Kidney (tissue), 14 donors: Measurements from ENCODE around the gene MIB1. TPM values are rescaled to one million over a fixed set of nuclear protein-coding genes. Genes with fewer than 3 reads are reported as not detected.

Source experiments
- DNase-seq, 5 donors: peaks; one replicate each; pipeline ENCODE4 v3.0.0-alpha.2; 2013 to 2020
- FAIRE-seq: peaks from 2 replicates; lab custom pipeline; 2012; peaks lifted over from hg19 to GRCh38; lab: Jason Lieb, UNC
- H3K27ac ChIP-seq, 2 donors: one replicate each; pipeline ENCODE4 v1.7.0; 2013; ENCODE audit warnings: low read depth in 2 of 2, low read length in 2 of 2, inconsistent platforms in 1 of 2
- H3K27me3 ChIP-seq: one replicate; pipeline ENCODE4 v1.7.1; 2013; ENCODE audit warnings: low read length, inconsistent platforms; ENCODE audit not compliant: control insufficient read depth, insufficient read depth
- H3K36me3 ChIP-seq, 3 donors: one replicate each; pipeline versions ENCODE4 v1.7.0 to v1.7.1; 2013; ENCODE audit warnings: low read length in 3 of 3, control low read depth in 1 of 3, inconsistent platforms in 1 of 3; ENCODE audit not compliant: insufficient read depth in 3 of 3, control insufficient read depth in 2 of 3
- H3K4me1 ChIP-seq, 3 donors: one replicate each; pipeline versions ENCODE4 v1.7.0 to v1.7.1; 2013; ENCODE audit warnings: low read length in 3 of 3, inconsistent platforms in 1 of 3, low read depth in 1 of 3; ENCODE audit not compliant: control insufficient read depth in 2 of 3, insufficient read depth in 2 of 3
- H3K4me3 ChIP-seq, 3 donors: one replicate each; pipeline versions ENCODE4 v1.7.0 to v1.8.1; 2013; ENCODE audit warnings: low read length in 3 of 3, control low read depth in 1 of 3, inconsistent platforms in 1 of 3
- H3K9ac ChIP-seq, 3 donors: one replicate each; pipeline versions ENCODE4 v1.7.0 to v1.7.1; 2013; ENCODE audit warnings: low read length in 3 of 3, control low read depth in 1 of 3, inconsistent platforms in 1 of 3
- H3K9me3 ChIP-seq, 3 donors: one replicate each; pipeline versions ENCODE4 v1.7.0 to v1.7.1; 2013; ENCODE audit warnings: low read length in 3 of 3, control low read depth in 1 of 3, inconsistent platforms in 1 of 3; ENCODE audit not compliant: control insufficient read depth in 2 of 3, insufficient read depth in 1 of 3
- intact Hi-C: fragments of 100-400 bp; cut with DNase I; formaldehyde crosslinking; loops from one replicate; pipeline ENCODE4 v1.11.1; 2022
- polyA plus RNA-seq: library from polyadenylated mRNA; stranded (reverse); fragments of 350-450 nt; fragmentation: Illumina TruSeq; extraction: RNeasy Lipid Tissue Mini Kit (QIAGEN cat#74804); gene quantifications from one replicate; pipeline ENCODE4 v1.2.3, GENCODE V29; 2014; ENCODE audit warnings: low read depth, low replicate concordance; ENCODE audit not compliant: insufficient read depth
- total RNA-seq: library from RNA; stranded (reverse); fragmentation: NEBNext Ultra II Directional; extraction: Animal tissue kit (Norgen Biotek cat#: 25700); gene quantifications from one replicate; pipeline ENCODE4 v1.2.1, GENCODE V29; 2021
- TF ChIP-seq, protein P1 (sequence below): IDR thresholded peaks from 3 replicates; pipeline ENCODE4 v1.5.1; 2012; ENCODE audit warnings: mild to moderate bottlenecking, moderate library complexity, borderline replicate concordance; ENCODE audit not compliant: insufficient read depth; ENCODE audit errors: extremely low read depth
- donor health status: control.
- donor health status: control.
- donor health status: control.
- donor health status: control.
- donor health status: control.
- donor health status: DM: yes; HTN: yes; CAD: no.
- donor health status: Normal renal cell carcinoma (clear cell type).

Gene MIB1
- total and polyA plus RNA-seq, 2 donors from 2014 or later = 4.5 to 38.6 TPM

GRCh38 chr18:21896732-21897336 is 156.2 kb downstream of the MIB1 start:
- intact Hi-C loops = no loop called here
- no peak for DNase-seq
- Histone ChIP-seq H3K27ac (no peak overlapping the region), H3K4me3 (no peak overlapping the region), H3K9me3 (no peaks in the 10 kb centered on the region), H3K27me3 (no peaks in the 10 kb centered on the region), H3K36me3 (no peaks in the 10 kb centered on the region), H3K9ac (no peak overlapping the region), H3K4me1 (no peaks in the 10 kb centered on the region)
- FAIRE-seq = no peak
- TF ChIP-seq, protein P1, sequence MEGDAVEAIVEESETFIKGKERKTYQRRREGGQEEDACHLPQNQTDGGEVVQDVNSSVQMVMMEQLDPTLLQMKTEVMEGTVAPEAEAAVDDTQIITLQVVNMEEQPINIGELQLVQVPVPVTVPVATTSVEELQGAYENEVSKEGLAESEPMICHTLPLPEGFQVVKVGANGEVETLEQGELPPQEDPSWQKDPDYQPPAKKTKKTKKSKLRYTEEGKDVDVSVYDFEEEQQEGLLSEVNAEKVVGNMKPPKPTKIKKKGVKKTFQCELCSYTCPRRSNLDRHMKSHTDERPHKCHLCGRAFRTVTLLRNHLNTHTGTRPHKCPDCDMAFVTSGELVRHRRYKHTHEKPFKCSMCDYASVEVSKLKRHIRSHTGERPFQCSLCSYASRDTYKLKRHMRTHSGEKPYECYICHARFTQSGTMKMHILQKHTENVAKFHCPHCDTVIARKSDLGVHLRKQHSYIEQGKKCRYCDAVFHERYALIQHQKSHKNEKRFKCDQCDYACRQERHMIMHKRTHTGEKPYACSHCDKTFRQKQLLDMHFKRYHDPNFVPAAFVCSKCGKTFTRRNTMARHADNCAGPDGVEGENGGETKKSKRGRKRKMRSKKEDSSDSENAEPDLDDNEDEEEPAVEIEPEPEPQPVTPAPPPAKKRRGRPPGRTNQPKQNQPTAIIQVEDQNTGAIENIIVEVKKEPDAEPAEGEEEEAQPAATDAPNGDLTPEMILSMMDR = no peak

- intact Hi-C loops = no loop called here
- TF ChIP-seq, protein P1 = peak; percentile 44
- Histone ChIP-seq H3K4me1 (no peaks in the 10 kb centered on the region), H3K27me3 (no peaks in the 10 kb centered on the region), H3K4me3 (no peak overlapping the region), H3K27ac (no peak overlapping the region), H3K9ac (no peak overlapping the region), H3K36me3 (no peaks in the 10 kb centered on the region), H3K9me3 (no peaks in the 10 kb centered on the region)
- DNase-seq (peak in 4 of 5 donors; percentile 39 to 73 (median 50)), FAIRE-seq (no peak)
These were observed 157.2 kb downstream of the MIB1 start for GRCh38 chr18:21897811-21898210.

DNA sequence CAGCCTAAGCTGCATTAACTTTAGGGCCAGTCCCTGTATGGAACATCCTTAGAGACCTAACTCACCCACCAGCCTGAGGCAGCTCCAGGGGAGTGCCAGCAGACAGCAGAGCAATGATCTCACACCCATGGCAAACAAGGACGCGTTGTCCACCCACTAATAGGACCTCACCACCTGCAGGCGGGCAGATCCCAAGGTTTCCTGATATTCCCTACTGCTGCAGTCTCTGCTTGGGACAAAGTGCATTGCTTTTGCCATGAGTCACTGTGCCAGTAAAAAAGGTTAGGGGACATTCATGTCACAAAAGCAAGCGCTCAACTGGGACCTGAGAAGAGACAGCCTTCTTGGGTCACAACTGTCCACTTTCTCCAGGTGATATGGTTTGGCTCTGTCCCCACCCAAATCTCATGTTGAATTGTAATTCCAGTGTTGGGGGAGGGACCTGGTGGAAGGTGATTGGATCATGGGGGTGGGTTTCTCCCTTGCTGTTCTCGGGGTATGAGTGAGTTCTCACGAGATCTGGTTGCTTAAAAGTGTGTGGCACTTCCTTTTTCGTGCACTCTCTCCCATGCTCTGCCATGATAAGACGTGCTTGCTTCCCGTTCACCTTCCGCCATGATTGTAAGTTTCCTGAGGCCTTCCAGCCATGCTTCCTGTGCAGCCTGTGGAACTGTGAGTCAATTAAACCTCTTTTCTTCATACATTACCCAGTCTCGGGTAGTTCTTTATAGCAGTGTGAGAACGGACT is 160.2 kb downstream of the MIB1 start:
- DNase-seq (no peak), FAIRE-seq (no peak)
- intact Hi-C loops = no loop called here
- Histone ChIP-seq H3K27me3 (no peaks in the 10 kb centered on the region), H3K36me3 (no peaks in the 10 kb centered on the region), H3K4me3 (no peak overlapping the region), H3K9ac (no peak overlapping the region), H3K9me3 (no peaks in the 10 kb centered on the region), H3K27ac (no peak overlapping the region), H3K4me1 (no peaks in the 10 kb centered on the region)
- TF ChIP-seq, protein P1 = no peak
